H9 (cell line): ENCODE results near the gene TPD52L1. TPM values are rescaled to one million over a fixed set of nuclear protein-coding genes. Genes with fewer than 3 reads are reported as not detected.

Source experiments
- DNase-seq: peaks from one replicate; pipeline ENCODE4 v3.0.0-alpha.2; 2017
- H2AFZ ChIP-seq: one replicate; pipeline ENCODE4 v1.6.1; 2013; ENCODE audit warnings: mild to moderate bottlenecking, low read length, control low read depth, moderate library complexity
- H2AK5ac ChIP-seq: 2 replicates; pipeline ENCODE4 v1.6.1; 2013; ENCODE audit warnings: low read length, control low read depth, mixed read lengths; ENCODE audit not compliant: insufficient read length
- H2BK120ac ChIP-seq: one replicate; pipeline ENCODE4 v1.6.1; 2013; ENCODE audit warnings: low read depth, mild to moderate bottlenecking, low read length, control low read depth, inconsistent platforms; ENCODE audit not compliant: poor library complexity, severe bottlenecking
- H2BK12ac ChIP-seq: 2 replicates; pipeline ENCODE4 v1.6.1; 2013; ENCODE audit warnings: low read length, control low read depth, mixed read lengths, low read depth; ENCODE audit not compliant: insufficient read length
- H2BK15ac ChIP-seq: 2 replicates; pipeline ENCODE4 v1.6.1; 2013; ENCODE audit warnings: low read depth, low read length, control low read depth
- H2BK20ac ChIP-seq: one replicate; pipeline ENCODE4 v1.6.1; 2013; ENCODE audit warnings: low read depth, mild to moderate bottlenecking, low read length, control low read depth, inconsistent platforms; ENCODE audit not compliant: poor library complexity, severe bottlenecking
- H2BK5ac ChIP-seq: 2 replicates; pipeline ENCODE4 v1.6.1; 2013; ENCODE audit warnings: low read length, control low read depth, mixed read lengths; ENCODE audit not compliant: insufficient read length
- H3K14ac ChIP-seq: 2 replicates; pipeline ENCODE4 v1.6.1; 2013; ENCODE audit warnings: low read length, control low read depth; ENCODE audit not compliant: insufficient read depth
- H3K18ac ChIP-seq: 2 replicates; pipeline ENCODE4 v1.6.1; 2013; ENCODE audit warnings: low read depth, mild to moderate bottlenecking, mixed read lengths, low read length, control low read depth; ENCODE audit not compliant: insufficient read length
- H3K23ac ChIP-seq: 2 replicates; pipeline ENCODE4 v1.6.1; 2013; ENCODE audit warnings: low read length, control low read depth, mixed read lengths, low read depth; ENCODE audit not compliant: insufficient read length
- H3K23me2 ChIP-seq: 2 replicates; pipeline ENCODE4 v1.6.1; 2013; ENCODE audit warnings: low read depth, mild to moderate bottlenecking, mixed read lengths, low read length, control low read depth; ENCODE audit not compliant: insufficient read length, poor library complexity, severe bottlenecking
- H3K27ac ChIP-seq: 2 replicates; pipeline ENCODE4 v1.5.1; 2013; ENCODE audit warnings: low read length, control low read depth, mixed read lengths, low read depth; ENCODE audit not compliant: insufficient read length
- H3K27me3 ChIP-seq: 2 replicates; pipeline ENCODE4 v1.6.1; 2013; ENCODE audit warnings: low read length, control low read depth, inconsistent platforms; ENCODE audit not compliant: insufficient read depth
- H3K4ac ChIP-seq: 2 replicates; pipeline ENCODE4 v1.6.1; 2013; ENCODE audit warnings: low read depth, mild to moderate bottlenecking, control low read depth, inconsistent platforms, low read length, moderate library complexity
- H3K4me1 ChIP-seq: 2 replicates; pipeline ENCODE4 v1.6.1; 2013; ENCODE audit warnings: low read length, control low read depth, inconsistent platforms; ENCODE audit not compliant: insufficient read depth
- H3K4me2 ChIP-seq: 2 replicates; pipeline ENCODE4 v1.6.1; 2013; ENCODE audit warnings: low read length, control low read depth, mixed read lengths; ENCODE audit not compliant: insufficient read length, insufficient read depth
- H3K56ac ChIP-seq: 2 replicates; pipeline ENCODE4 v1.6.1; 2013; ENCODE audit warnings: low read depth, mild to moderate bottlenecking, mixed read lengths, low read length, control low read depth; ENCODE audit not compliant: insufficient read length
- H3K79me1 ChIP-seq: 2 replicates; pipeline ENCODE4 v1.6.1; 2013; ENCODE audit warnings: low read depth, mild to moderate bottlenecking, moderate library complexity, low read length, control low read depth, inconsistent platforms; ENCODE audit not compliant: insufficient read depth, poor library complexity, severe bottlenecking
- H3K79me2 ChIP-seq: 2 replicates; pipeline ENCODE4 v1.6.1; 2013; ENCODE audit warnings: low read length, control low read depth, inconsistent platforms; ENCODE audit not compliant: insufficient read depth
- H3K9ac ChIP-seq: 2 replicates; pipeline ENCODE4 v1.6.1; 2013; ENCODE audit warnings: low read length, control low read depth, mixed read lengths; ENCODE audit not compliant: insufficient read length; ENCODE audit errors: extremely low read depth
- H3K9me3 ChIP-seq: one replicate; pipeline ENCODE4 v1.6.1; 2013; ENCODE audit warnings: low read depth, low read length, inconsistent platforms; ENCODE audit not compliant: control insufficient read depth
- H3T11ph ChIP-seq: one replicate; pipeline ENCODE4 v1.6.1; 2013; ENCODE audit warnings: mild to moderate bottlenecking, low read length, control low read depth, inconsistent platforms
- H4K20me1 ChIP-seq: one replicate; pipeline ENCODE4 v1.6.1; 2013; ENCODE audit not compliant: control insufficient read depth, insufficient read length, insufficient read depth
- H4K5ac ChIP-seq: 2 replicates; pipeline ENCODE4 v1.6.1; 2013; ENCODE audit warnings: low read depth, mild to moderate bottlenecking, mixed read lengths, low read length, control low read depth; ENCODE audit not compliant: insufficient read length
- H4K8ac ChIP-seq: replicated peaks from 2 replicates; pipeline ENCODE4 v1.6.1; 2013; ENCODE audit warnings: low read length, control low read depth, mixed read lengths, low read depth; ENCODE audit not compliant: insufficient read length
- H4K91ac ChIP-seq: 2 replicates; pipeline ENCODE4 v1.6.1; 2013; ENCODE audit warnings: low read depth, mild to moderate bottlenecking, moderate library complexity, mixed read lengths, low read length, control low read depth; ENCODE audit not compliant: insufficient read length
- H3K27ac Mint-ChIP-seq, 3 experiments: 2 replicates in 2 of 3; 3 replicates in 1 of 3; pipeline ENCODE4 v1.8.0; 2020 to 2021; ENCODE audit warnings: mixed read lengths in 3 of 3, mild to moderate bottlenecking in 1 of 3, moderate library complexity in 1 of 3
- H3K27me3 Mint-ChIP-seq: 2 replicates; pipeline ENCODE4 v1.8.0; 2021; ENCODE audit warnings: low read depth, mild to moderate bottlenecking, moderate library complexity, mixed read lengths
- H3K36me3 Mint-ChIP-seq, 3 experiments: 2 replicates in 2 of 3; 3 replicates in 1 of 3; pipeline ENCODE4 v1.8.0; 2020 to 2021; ENCODE audit warnings: low read depth in 3 of 3, mixed read lengths in 3 of 3; ENCODE audit not compliant: insufficient read depth in 1 of 3
- H3K4me1 Mint-ChIP-seq, 2 experiments: 2 replicates each; pipeline ENCODE4 v1.8.0; 2020; ENCODE audit warnings: mixed read lengths in 2 of 2
- H3K4me3 Mint-ChIP-seq, 2 experiments: 2 replicates in 1 of 2; 3 replicates in 1 of 2; pipeline ENCODE4 v1.8.0; 2020 to 2021; ENCODE audit warnings: mild to moderate bottlenecking in 2 of 2, mixed read lengths in 2 of 2, moderate library complexity in 1 of 2
- H3K9me3 Mint-ChIP-seq, 2 experiments: 2 replicates in 1 of 2; 3 replicates in 1 of 2; pipeline ENCODE4 v1.8.0; 2020; ENCODE audit warnings: mild to moderate bottlenecking in 2 of 2, mixed read lengths in 2 of 2, moderate library complexity in 1 of 2
- CTCF ChIP-seq: fragments of 200-600 bp; sonication (generic); conservative IDR thresholded peaks from 3 replicates; pipeline ENCODE4 v1.8.0; 2021; ENCODE audit warnings: antibody characterized with exemption, mild to moderate bottlenecking
- WGBS: extraction: QIAGEN DNeasy Blood & Tissue Kit; methylation state at CpG from one replicate; pipeline ENCODE4 v1.1.7; 2013; ENCODE audit warnings: missing lambda C conversion rate, low lambda C conversion rate, mixed read lengths; ENCODE audit not compliant: insufficient read length; ENCODE audit errors: extremely low coverage; 5-methylcytosine and 5-hydroxymethylcytosine counted together
- total RNA-seq: library from RNA; stranded (reverse); gene quantifications from 2 replicates; pipeline ENCODE4 v1.2.1, GENCODE V29; 2021

Gene TPD52L1
- total RNA-seq, 1 experiment from 2014 or later: 6.6 TPM

- H3K27me3 Mint-ChIP-seq: no peaks in the 10 kb centered on the region
- H3K18ac ChIP-seq: no peak overlapping the region
- no peak overlapping the region for H2AFZ ChIP-seq
- H3K4me1 Mint-ChIP-seq: peaks cover 6% of the 10 kb centered on the region in 2 experiments; a peak in 3 of 4 replicates
- H4K8ac ChIP-seq: no peak overlapping the region
- no peak overlapping the region for H4K5ac ChIP-seq
- H2BK15ac ChIP-seq: no peak overlapping the region
- H3K27me3 ChIP-seq: no peaks in the 10 kb centered on the region
- no peak overlapping the region for H3K4ac ChIP-seq
- no peak overlapping the region for H3K23ac ChIP-seq
- no peak overlapping the region for H2BK120ac ChIP-seq
- no peaks in the 10 kb centered on the region for H3K9me3 Mint-ChIP-seq
- no peaks in the 10 kb centered on the region; the same call in 1 of the 2 replicates for H3K79me2 ChIP-seq
- no peak overlapping the region for H2BK5ac ChIP-seq
- H3K4me1 ChIP-seq: no peaks in the 10 kb centered on the region
- no peak overlapping the region for H2BK12ac ChIP-seq
- peak overlapping the region in 1 of 3 experiments; percentile 44; a peak in 1 of 7 replicates for H3K27ac Mint-ChIP-seq
- H3K4me2 ChIP-seq: no peak overlapping the region
- H3K79me1 ChIP-seq: no peaks in the 10 kb centered on the region
- no peak overlapping the region for H3T11ph ChIP-seq
- H3K9me3 ChIP-seq: no peaks in the 10 kb centered on the region
- H2BK20ac ChIP-seq: no peak overlapping the region
- H3K4me3 Mint-ChIP-seq: no peak overlapping the region
- H3K23me2 ChIP-seq: no peaks in the 10 kb centered on the region
- no peak overlapping the region for H3K9ac ChIP-seq
- H2AK5ac ChIP-seq: no peak overlapping the region
- DNase-seq: no peak
- H3K14ac ChIP-seq: no peak overlapping the region
- H3K27ac ChIP-seq: no peak overlapping the region
- H3K36me3 Mint-ChIP-seq: no peaks in the 10 kb centered on the region; a peak in 1 of 7 replicates
- no peak overlapping the region for H4K91ac ChIP-seq
- TF ChIP-seq CTCF: no peak
- H4K20me1 ChIP-seq: no peaks in the 10 kb centered on the region
- H3K56ac ChIP-seq: no peak overlapping the region
- no CpG with 5 or more reads among the region's 4 CpGs for WGBS
These were observed 110.9 kb downstream of the TPD52L1 start for GRCh38 chr6:125264476-125264875.
